ENCODE data around the gene PIP4K2A. TPM values are rescaled to one million over a fixed set of nuclear protein-coding genes. Genes with fewer than 3 reads are reported as not detected.

The PIP4K2A gene
- total and polyA plus RNA-seq, 2 of the 8 experiments (the other 6 are each of a cell fraction or from before 2014, with no cell fraction given) = 19.0 to 60.9 TPM

DNA sequence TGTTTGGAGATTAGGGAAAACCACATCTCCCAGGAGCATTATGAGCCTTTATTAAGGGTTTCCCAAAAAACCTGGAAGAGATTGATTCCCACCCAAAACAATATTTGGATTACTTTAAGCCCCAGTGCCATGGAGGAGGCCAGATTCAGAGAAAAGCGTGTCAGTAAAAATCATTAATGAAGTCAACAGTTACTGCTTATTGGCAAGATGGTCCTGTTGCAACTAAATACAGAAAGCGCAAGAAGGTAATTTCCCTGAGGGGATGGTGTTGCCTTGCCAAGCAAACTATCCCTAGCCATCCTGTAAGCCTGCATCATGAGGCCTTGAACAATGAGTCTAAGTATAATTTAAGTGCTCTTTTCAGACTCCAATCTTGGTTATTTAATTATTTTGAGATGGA is 212.5 kb downstream of the PIP4K2A start (continued):
- TF ChIP-seq, protein P1, sequence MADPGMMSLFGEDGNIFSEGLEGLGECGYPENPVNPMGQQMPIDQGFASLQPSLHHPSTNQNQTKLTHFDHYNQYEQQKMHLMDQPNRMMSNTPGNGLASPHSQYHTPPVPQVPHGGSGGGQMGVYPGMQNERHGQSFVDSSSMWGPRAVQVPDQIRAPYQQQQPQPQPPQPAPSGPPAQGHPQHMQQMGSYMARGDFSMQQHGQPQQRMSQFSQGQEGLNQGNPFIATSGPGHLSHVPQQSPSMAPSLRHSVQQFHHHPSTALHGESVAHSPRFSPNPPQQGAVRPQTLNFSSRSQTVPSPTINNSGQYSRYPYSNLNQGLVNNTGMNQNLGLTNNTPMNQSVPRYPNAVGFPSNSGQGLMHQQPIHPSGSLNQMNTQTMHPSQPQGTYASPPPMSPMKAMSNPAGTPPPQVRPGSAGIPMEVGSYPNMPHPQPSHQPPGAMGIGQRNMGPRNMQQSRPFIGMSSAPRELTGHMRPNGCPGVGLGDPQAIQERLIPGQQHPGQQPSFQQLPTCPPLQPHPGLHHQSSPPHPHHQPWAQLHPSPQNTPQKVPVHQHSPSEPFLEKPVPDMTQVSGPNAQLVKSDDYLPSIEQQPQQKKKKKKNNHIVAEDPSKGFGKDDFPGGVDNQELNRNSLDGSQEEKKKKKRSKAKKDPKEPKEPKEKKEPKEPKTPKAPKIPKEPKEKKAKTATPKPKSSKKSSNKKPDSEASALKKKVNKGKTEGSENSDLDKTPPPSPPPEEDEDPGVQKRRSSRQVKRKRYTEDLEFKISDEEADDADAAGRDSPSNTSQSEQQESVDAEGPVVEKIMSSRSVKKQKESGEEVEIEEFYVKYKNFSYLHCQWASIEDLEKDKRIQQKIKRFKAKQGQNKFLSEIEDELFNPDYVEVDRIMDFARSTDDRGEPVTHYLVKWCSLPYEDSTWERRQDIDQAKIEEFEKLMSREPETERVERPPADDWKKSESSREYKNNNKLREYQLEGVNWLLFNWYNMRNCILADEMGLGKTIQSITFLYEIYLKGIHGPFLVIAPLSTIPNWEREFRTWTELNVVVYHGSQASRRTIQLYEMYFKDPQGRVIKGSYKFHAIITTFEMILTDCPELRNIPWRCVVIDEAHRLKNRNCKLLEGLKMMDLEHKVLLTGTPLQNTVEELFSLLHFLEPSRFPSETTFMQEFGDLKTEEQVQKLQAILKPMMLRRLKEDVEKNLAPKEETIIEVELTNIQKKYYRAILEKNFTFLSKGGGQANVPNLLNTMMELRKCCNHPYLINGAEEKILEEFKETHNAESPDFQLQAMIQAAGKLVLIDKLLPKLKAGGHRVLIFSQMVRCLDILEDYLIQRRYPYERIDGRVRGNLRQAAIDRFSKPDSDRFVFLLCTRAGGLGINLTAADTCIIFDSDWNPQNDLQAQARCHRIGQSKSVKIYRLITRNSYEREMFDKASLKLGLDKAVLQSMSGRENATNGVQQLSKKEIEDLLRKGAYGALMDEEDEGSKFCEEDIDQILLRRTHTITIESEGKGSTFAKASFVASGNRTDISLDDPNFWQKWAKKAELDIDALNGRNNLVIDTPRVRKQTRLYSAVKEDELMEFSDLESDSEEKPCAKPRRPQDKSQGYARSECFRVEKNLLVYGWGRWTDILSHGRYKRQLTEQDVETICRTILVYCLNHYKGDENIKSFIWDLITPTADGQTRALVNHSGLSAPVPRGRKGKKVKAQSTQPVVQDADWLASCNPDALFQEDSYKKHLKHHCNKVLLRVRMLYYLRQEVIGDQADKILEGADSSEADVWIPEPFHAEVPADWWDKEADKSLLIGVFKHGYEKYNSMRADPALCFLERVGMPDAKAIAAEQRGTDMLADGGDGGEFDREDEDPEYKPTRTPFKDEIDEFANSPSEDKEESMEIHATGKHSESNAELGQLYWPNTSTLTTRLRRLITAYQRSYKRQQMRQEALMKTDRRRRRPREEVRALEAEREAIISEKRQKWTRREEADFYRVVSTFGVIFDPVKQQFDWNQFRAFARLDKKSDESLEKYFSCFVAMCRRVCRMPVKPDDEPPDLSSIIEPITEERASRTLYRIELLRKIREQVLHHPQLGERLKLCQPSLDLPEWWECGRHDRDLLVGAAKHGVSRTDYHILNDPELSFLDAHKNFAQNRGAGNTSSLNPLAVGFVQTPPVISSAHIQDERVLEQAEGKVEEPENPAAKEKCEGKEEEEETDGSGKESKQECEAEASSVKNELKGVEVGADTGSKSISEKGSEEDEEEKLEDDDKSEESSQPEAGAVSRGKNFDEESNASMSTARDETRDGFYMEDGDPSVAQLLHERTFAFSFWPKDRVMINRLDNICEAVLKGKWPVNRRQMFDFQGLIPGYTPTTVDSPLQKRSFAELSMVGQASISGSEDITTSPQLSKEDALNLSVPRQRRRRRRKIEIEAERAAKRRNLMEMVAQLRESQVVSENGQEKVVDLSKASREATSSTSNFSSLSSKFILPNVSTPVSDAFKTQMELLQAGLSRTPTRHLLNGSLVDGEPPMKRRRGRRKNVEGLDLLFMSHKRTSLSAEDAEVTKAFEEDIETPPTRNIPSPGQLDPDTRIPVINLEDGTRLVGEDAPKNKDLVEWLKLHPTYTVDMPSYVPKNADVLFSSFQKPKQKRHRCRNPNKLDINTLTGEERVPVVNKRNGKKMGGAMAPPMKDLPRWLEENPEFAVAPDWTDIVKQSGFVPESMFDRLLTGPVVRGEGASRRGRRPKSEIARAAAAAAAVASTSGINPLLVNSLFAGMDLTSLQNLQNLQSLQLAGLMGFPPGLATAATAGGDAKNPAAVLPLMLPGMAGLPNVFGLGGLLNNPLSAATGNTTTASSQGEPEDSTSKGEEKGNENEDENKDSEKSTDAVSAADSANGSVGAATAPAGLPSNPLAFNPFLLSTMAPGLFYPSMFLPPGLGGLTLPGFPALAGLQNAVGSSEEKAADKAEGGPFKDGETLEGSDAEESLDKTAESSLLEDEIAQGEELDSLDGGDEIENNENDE (IDR thresholded peaks at IDR 0.05; ENCODE audit: insufficient replicate concordance, low read length) = no peak
- TF ChIP-seq TAF1 (IDR thresholded peaks at IDR 0.05; ENCODE audit: low read depth, low read length) (no peak), HDAC6 (IDR thresholded peaks at IDR 0.05; ENCODE audit: low read depth, low read length) (no peak), SIN3A (conservative IDR thresholded peaks at IDR 0.05 in 1 of 2, IDR thresholded peaks at IDR 0.05 in 1 of 2; ENCODE audit: low read depth in 1 of 2, low read length in 2 of 2) (no peak)

Measured in H1 (cell line).